Measurements from ENCODE around the gene EIPR1. TPM values are rescaled to one million over a fixed set of nuclear protein-coding genes. Genes with fewer than 3 reads are reported as not detected.

The EIPR1 gene
- total and polyA plus RNA-seq, 2 donors (not counting 1 experiment from before 2014, with no cell fraction given), result 22.3 to 23.9 TPM

DNA sequence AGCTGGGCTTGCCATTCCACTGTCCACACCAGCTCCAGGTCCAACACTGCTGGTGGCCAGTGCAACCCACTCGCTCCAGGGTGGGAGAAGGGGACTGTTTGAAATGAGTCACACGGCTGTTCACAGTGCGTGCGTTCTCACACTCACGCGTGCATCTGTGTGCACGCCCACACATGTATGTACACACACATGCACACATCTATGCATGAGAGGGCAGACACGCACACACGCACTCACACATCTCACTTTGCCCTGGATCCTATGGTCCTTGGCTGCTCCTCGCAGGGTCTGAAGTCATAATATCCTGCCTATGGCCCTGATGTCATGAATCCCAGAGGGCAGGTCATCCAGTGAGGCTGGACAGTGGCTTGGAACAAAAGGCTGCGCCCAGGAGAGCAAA, 182.8 kb downstream of the EIPR1 start:
- H4K20me1 ChIP-seq (ENCODE audit: control insufficient read depth, extremely low read depth, insufficient read depth, low read length), result no peaks in the 10 kb centered on the region
- no peak overlapping the region for H3K4me3 ChIP-seq (replicated peaks in 1 of 4; ENCODE audit: control extremely low read depth in 1 of 4, insufficient read depth in 1 of 4, low read depth in 3 of 4, low read length in 4 of 4)
- H3K79me2 ChIP-seq (ENCODE audit: control insufficient read depth, insufficient read depth, low read length), result no peaks in the 10 kb centered on the region
- no peaks in the 10 kb centered on the region for H3K27me3 ChIP-seq (ENCODE audit: control insufficient read depth, insufficient read depth, low read length)
- H3K4me1 ChIP-seq (ENCODE audit: control insufficient read depth, extremely low read depth, insufficient read depth, low read length), result peaks cover 2% of the 10 kb centered on the region
- no peak overlapping the region for H3K4me2 ChIP-seq (ENCODE audit: extremely low read depth, insufficient read depth, low read length)
- H3K36me3 ChIP-seq (ENCODE audit: control insufficient read depth, insufficient read depth, low read length), result peaks cover 3% of the 10 kb centered on the region
- H3K27ac ChIP-seq (ENCODE audit: insufficient read depth, low read length), result no peak overlapping the region
- no peak overlapping the region for H2AFZ ChIP-seq (ENCODE audit: low read length)
- DNase-seq (ENCODE audit: low read depth in 2 of 2), result no peak
- TF ChIP-seq, protein P1, sequence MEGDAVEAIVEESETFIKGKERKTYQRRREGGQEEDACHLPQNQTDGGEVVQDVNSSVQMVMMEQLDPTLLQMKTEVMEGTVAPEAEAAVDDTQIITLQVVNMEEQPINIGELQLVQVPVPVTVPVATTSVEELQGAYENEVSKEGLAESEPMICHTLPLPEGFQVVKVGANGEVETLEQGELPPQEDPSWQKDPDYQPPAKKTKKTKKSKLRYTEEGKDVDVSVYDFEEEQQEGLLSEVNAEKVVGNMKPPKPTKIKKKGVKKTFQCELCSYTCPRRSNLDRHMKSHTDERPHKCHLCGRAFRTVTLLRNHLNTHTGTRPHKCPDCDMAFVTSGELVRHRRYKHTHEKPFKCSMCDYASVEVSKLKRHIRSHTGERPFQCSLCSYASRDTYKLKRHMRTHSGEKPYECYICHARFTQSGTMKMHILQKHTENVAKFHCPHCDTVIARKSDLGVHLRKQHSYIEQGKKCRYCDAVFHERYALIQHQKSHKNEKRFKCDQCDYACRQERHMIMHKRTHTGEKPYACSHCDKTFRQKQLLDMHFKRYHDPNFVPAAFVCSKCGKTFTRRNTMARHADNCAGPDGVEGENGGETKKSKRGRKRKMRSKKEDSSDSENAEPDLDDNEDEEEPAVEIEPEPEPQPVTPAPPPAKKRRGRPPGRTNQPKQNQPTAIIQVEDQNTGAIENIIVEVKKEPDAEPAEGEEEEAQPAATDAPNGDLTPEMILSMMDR (conservative IDR thresholded peaks at IDR 0.05 in 1 of 2, IDR thresholded peaks at IDR 0.05 in 1 of 2; ENCODE audit: low read depth in 1 of 2, low read length in 2 of 2), result no peak
- no peak for TF ChIP-seq EZH2 (IDR thresholded peaks at IDR 0.05; ENCODE audit: low read length, missing control alignments)
- H3K9me3 ChIP-seq (ENCODE audit: control insufficient read depth, insufficient read depth, low read depth, low read length), result no peaks in the 10 kb centered on the region
- H3K9ac ChIP-seq (ENCODE audit: insufficient read depth, low read length), result no peak overlapping the region

DNA sequence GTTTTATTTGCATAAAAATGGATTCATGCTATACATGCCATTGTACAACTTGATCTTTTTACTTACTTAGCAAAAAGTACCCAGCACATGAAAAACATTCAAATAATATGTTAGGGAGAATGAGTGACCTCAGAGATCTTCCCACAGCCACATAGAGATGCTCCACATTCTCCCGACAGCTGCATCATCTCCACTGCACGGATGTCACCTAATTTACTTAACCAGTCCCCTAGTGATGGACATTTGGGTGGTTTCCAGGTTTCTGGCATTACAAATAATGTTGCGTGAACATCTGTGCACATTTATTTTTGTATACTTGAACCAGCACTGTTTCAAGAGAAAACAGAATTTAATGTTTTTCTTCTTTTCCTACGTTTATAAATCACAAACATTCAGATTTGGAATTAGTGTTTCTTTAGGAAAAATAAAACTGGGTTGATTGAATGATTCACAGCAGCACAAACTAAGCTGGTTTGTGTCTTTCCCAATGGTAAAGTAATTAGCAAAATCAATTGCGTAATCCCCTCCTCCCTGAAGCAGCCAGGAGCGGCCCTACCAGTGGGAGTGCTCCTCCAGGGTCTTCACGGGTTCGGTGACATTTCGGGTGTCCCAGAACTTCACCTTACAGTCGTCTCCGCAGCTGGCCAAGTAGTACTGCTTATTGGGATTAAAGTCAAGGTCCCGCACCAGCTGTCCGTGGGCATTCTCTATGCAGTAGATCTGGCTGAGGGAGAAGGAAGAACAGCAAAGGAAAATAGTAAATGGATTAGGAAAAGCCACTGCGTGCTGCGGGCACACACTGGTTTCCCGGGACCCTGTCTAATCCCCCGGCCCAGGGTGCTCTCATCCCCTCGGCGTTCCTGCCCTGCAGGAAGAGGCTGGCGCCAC, 183.9 kb downstream of the EIPR1 start:
- Histone ChIP-seq H3K27me3 (ENCODE audit: control insufficient read depth, insufficient read depth, low read length) (no peaks in the 10 kb centered on the region), H3K36me3 (ENCODE audit: control insufficient read depth, insufficient read depth, low read length) (peaks cover 3% of the 10 kb centered on the region), H4K20me1 (ENCODE audit: control insufficient read depth, extremely low read depth, insufficient read depth, low read length) (no peaks in the 10 kb centered on the region), H3K79me2 (ENCODE audit: control insufficient read depth, insufficient read depth, low read length) (no peaks in the 10 kb centered on the region), H3K4me2 (ENCODE audit: extremely low read depth, insufficient read depth, low read length) (no peak overlapping the region), H3K9ac (ENCODE audit: insufficient read depth, low read length) (no peak overlapping the region), H3K9me3 (ENCODE audit: control insufficient read depth, insufficient read depth, low read depth, low read length) (no peaks in the 10 kb centered on the region), H3K4me1 (ENCODE audit: control insufficient read depth, extremely low read depth, insufficient read depth, low read length) (peaks cover 2% of the 10 kb centered on the region), H2AFZ (ENCODE audit: low read length) (no peak overlapping the region), H3K4me3 (replicated peaks in 1 of 4; ENCODE audit: control extremely low read depth in 1 of 4, insufficient read depth in 1 of 4, low read depth in 3 of 4, low read length in 4 of 4) (no peak overlapping the region), H3K27ac (ENCODE audit: insufficient read depth, low read length) (no peak overlapping the region)
- DNase-seq (ENCODE audit: low read depth in 2 of 2), result peak in 1 of 2 donors; percentile 51
- TF ChIP-seq EZH2 (IDR thresholded peaks at IDR 0.05; ENCODE audit: low read length, missing control alignments), result no peak
- TF ChIP-seq, protein P1 (conservative IDR thresholded peaks at IDR 0.05 in 1 of 2, IDR thresholded peaks at IDR 0.05 in 1 of 2; ENCODE audit: low read depth in 1 of 2, low read length in 2 of 2), result no peak

DNA sequence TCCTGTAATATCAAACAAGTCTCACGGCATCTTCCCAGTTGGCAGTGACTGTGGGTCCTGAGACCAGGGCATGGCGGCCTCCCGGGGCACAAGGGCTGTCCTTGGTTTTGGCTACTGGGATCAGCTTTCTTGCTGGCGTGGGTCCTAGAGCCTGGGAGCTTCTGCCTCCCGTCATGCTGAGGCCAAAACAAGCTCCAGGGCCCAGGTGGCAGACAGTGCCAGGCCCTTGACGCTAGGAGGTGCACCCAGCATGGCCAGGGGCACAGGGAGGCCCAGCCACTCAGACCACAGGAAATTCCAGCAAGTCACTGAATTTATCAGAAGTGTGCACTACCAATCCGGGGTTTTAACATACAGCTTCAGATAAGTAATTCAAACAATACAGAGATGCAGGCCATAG, 184.7 kb downstream of the EIPR1 start:
- no peak overlapping the region for H3K27ac ChIP-seq (ENCODE audit: insufficient read depth, low read length)
- H3K4me3 ChIP-seq (replicated peaks in 1 of 4; ENCODE audit: control extremely low read depth in 1 of 4, insufficient read depth in 1 of 4, low read depth in 3 of 4, low read length in 4 of 4), result no peak overlapping the region
- peaks cover 3% of the 10 kb centered on the region for H3K36me3 ChIP-seq (ENCODE audit: control insufficient read depth, insufficient read depth, low read length)
- no peak overlapping the region for H3K9ac ChIP-seq (ENCODE audit: insufficient read depth, low read length)
- peaks cover 2% of the 10 kb centered on the region for H3K4me1 ChIP-seq (ENCODE audit: control insufficient read depth, extremely low read depth, insufficient read depth, low read length)
- H3K27me3 ChIP-seq (ENCODE audit: control insufficient read depth, insufficient read depth, low read length), result no peaks in the 10 kb centered on the region
- no peak overlapping the region for H2AFZ ChIP-seq (ENCODE audit: low read length)
- no peak overlapping the region for H3K4me2 ChIP-seq (ENCODE audit: extremely low read depth, insufficient read depth, low read length)
- TF ChIP-seq, protein P1 (conservative IDR thresholded peaks at IDR 0.05 in 1 of 2, IDR thresholded peaks at IDR 0.05 in 1 of 2; ENCODE audit: low read depth in 1 of 2, low read length in 2 of 2), result no peak
- TF ChIP-seq EZH2 (IDR thresholded peaks at IDR 0.05; ENCODE audit: low read length, missing control alignments), result no peak
- H4K20me1 ChIP-seq (ENCODE audit: control insufficient read depth, extremely low read depth, insufficient read depth, low read length), result no peaks in the 10 kb centered on the region
- H3K79me2 ChIP-seq (ENCODE audit: control insufficient read depth, insufficient read depth, low read length), result no peaks in the 10 kb centered on the region
- no peak for DNase-seq (ENCODE audit: low read depth in 2 of 2)
- no peaks in the 10 kb centered on the region for H3K9me3 ChIP-seq (ENCODE audit: control insufficient read depth, insufficient read depth, low read depth, low read length)
